HG03280 (cell line): ENCODE results near the gene FAAP100.
"Not testable (repeated sequence)": the region's sequence is repeated elsewhere in the genome, so short reads cannot be mapped to it uniquely, and the experiment has no call there.

Source experiments
- ATAC-seq: cut with Tn5 transposase; IDR thresholded peaks from one replicate; pipeline ENCODE4 v1.9.1; 2021; ENCODE audit warnings: mild to moderate bottlenecking, moderate library complexity; ENCODE audit not compliant: unreplicated experiment

The FAAP100 gene, protein sequence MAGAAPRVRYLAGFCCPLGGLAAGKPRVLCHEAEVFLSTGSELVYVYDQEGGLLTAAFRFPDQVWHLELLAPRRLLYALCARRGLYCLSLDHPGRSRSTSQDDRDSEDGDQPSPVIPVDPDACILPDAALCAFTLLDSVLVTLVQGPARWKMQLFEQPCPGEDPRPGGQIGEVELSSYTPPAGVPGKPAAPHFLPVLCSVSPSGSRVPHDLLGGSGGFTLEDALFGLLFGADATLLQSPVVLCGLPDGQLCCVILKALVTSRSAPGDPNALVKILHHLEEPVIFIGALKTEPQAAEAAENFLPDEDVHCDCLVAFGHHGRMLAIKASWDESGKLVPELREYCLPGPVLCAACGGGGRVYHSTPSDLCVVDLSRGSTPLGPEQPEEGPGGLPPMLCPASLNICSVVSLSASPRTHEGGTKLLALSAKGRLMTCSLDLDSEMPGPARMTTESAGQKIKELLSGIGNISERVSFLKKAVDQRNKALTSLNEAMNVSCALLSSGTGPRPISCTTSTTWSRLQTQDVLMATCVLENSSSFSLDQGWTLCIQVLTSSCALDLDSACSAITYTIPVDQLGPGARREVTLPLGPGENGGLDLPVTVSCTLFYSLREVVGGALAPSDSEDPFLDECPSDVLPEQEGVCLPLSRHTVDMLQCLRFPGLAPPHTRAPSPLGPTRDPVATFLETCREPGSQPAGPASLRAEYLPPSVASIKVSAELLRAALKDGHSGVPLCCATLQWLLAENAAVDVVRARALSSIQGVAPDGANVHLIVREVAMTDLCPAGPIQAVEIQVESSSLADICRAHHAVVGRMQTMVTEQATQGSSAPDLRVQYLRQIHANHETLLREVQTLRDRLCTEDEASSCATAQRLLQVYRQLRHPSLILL

GRCh38 chr17:81552244-81553017, at the start of gene FAAP100:
Gene FAAP100 (minus strand): TSS chr17:81552353. CDS start chr17:81552330, 23 bp downstream.
- peak; percentile 49 for ATAC-seq

DNA sequence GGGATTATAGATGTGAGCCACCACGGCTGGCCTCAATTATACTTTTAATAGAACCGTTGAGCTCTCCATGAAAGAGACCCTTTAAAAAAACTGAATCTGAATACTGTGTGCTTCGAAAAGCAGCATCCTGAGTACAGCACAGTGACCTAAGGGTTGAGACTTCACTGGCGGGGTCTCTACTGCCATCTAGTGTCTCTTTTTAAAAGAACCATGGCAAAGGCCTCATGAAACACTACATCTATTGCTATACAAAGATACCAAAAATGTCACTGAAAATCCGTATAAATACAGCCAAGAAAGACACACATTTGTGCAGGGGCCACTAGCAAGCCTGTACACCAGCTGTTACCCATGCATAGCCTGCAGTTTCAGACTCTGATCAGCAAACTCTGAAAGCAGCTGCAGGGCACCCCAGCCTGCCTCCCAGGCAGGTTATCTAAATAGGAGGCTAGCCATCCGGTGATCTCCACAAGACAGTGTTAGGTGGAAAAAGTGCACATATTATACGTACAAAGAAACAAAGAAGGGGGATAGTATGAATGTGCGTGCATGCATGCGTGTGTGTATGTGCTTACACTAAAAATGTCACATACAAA, 49.5 kb upstream of the FAAP100 start:
- peak; percentile 63 for ATAC-seq

GRCh38 chr17:81599719-81600486, 47.8 kb upstream of the FAAP100 start:
- ATAC-seq, result no peak

DNA sequence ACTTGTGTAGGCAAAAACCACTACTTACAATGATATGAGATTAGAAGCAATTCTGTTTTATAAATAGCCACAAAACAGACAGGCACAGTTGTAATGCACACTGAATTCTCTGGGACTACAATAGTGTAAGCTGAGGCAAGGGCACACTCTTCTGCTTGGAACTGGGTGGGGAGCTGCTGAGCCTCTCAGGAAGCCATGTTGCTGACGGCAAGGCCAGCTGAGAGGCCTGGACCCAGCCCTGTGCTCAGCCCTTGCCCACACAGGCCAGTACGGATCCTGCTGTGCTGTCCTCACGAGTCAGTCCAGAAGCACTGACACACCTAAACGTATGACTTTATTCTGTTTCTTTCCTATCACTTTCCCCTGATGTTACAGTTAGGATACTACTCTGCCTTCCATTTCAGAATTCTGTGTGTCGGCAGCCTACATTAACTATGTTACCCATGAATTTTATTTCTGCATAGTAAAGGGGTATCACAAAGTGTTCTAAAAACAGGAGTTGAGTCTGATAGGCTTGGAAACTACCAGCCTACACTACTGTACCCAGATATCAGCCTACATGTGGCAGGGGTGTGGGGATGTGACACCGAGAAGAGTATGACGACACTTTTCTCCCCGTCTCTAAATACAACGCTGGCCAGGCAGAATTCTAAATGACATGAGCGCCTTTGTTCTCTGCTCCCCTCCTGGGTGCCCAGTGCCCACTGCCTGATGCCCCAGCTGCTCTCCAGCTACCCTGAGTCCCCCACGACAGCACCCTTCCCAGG, 41.1 kb upstream of the FAAP100 start:
- ATAC-seq, result no peak

DNA sequence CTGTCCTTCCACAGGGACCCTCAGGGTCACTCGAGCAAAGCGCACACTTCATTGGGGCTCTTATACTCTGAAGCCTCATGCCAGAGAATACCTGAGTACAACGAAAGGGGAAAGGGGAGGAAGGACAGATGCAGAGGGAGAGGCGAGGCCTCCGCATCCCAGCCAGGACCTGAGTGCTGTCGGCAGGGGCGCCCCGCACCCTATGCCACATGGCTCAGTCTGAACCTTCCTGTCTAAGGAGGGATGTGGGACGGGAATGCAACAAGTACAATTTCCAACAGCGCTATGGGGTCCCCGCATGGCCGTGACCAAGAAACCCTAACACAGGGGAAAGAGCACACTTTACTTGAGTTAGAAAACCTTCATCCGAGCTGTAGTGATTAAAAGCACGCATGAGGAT, 39.8 kb upstream of the FAAP100 start:
- no peak for ATAC-seq

GRCh38 chr17:81590121-81590520, 38.0 kb upstream of the FAAP100 start:
- ATAC-seq, result no peak

GRCh38 chr17:81589612-81590011, 37.5 kb upstream of the FAAP100 start:
- ATAC-seq, result no peak

DNA sequence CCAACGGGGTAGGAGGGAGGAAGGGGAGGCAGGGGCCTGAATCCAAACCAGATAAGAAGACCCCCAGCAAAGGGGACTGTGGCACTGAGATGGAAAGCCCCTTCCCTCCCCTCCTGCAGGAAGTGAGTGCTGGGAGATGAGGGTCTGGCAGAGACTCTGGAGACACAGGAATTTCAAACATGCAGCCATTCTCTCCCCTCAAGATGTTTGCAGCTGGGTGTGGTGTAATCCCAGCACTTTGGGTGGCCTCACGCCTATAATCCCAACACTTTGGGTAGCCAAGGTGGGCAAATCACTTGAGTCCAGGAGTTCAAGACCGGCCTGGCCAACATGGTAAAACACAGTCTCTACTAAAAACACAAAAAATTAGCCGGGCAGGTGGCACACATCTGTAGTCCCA, 33.9 kb upstream of the FAAP100 start:
- no peak for ATAC-seq

GRCh38 chr17:81584771-81585170, 32.6 kb upstream of the FAAP100 start:
- not testable (repeated sequence) for ATAC-seq

- no peak for ATAC-seq
Observed at GRCh38 chr17:81583589-81584342, 31.6 kb upstream of the FAAP100 start.

DNA sequence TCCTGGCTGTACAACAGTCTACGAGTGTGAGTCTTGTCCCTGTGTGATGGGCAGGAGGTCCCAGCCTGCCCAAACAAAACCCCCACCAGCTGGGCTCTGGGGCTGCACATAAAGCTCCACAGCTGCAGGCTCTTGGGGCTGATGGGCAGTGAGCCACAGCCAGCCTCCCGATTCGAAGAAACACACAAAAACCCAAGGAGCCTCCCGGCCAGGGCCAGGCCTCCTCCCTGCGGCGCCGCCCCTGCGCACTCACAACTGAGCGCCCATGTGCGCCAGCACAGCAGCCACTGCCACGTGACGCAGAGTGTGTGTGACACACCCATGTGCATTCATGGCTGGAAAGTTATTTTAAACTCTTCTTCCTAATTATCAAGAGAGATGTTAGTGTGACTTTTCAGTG, 30.6 kb upstream of the FAAP100 start:
- no peak for ATAC-seq

DNA sequence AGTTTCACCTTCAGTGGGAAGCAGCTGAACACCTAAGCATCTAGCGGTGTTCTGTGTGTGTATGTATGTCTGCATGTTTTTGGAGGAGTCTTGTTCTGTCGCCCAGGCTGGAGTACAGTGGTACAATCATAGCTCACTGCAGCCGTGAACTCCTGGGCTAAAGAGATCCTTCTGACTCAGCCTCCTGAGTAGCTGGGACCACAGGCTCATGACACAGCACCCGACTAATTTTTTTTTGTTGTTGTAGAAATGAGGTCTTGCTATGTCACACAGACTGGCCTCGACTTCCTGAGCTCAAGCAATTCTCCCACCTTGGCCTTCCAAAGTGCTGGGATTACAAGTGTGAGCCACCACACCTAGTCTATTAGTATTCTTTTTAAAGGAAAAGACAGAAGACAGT, 30.2 kb upstream of the FAAP100 start:
- ATAC-seq, result no peak

DNA sequence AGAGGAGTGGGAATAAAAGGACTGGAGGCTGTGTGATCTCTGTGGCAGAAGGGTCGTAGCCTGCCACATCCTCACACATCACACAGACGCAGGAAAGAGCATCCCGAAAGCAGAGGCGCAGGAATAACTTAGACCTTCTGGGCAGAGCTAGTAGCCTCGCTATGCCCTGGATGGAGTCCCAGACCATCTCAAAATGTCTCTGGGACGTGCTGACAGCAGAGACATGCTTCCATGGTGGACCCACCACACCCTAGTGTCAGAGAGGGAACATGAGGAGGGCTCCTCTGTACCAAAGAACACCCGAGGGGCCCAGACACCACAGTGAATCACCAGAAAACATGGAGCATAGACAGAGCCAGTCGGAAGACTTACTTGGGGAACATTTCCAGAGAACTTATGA, 29.6 kb upstream of the FAAP100 start:
- ATAC-seq, result no peak

DNA sequence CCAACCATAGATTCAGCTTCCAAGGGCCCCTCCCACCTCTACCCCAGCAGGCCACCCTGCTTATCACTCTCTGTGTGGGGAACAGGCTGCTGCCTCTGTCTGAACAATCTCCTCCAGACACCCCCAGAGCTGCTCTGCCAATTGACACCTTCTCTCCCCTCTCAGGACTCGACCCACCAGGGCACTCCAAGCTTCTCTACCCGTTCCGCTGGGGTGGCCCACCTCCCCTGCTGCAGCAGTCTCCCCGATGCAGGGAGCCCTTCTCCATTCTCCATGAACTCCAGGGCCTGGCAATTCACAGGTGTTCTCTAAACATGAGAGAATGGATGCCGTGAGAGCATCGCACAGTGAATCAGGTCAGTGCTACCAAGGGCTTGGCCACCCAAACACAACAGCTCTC, 28.3 kb upstream of the FAAP100 start:
- ATAC-seq, result no peak

DNA sequence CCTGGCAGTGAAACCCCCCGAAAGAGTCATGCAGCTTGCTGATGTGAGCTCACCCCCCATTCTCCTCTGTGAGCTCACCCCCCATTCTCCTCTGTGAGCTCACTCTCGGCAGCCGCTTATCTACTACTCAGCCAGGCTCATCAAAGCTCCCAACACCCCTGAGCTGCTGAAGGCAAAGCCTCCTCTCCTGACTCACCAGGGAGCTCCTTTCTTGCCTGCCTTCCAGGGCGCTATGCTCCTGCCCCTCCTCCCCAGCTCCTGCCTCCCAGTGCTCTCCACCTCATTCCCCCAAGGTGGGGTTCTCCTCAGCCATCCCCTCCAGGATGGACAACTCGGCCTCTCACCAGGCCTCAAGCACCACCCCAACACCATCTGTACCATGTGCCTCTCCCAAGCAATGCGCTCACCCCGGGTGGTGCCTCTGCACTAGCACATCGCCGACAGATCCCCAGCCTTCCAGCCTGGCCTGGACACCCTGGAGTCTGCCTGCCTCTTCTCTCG, 27.7 kb upstream of the FAAP100 start:
- no peak for ATAC-seq

DNA sequence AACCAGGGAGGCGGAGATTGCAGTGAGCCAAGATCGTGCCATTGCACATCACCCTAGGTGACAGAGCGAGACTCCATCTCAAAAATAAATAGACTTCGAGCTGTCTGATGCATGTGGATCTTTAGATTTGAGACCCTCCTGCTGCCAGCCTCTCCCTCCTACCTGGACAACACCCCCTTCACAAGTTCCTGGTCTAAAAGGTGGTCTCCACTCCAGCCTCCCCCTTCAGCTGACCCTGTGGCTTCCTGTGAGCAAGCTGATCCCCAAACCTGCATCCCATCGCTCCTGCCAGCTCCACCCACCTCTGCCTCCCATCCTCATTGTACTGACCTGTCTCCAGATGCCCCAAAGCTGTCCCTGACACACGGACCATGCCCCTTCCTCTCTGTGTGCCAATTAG, 27.1 kb upstream of the FAAP100 start:
- ATAC-seq, result no peak

- no peak for ATAC-seq
Observed at GRCh38 chr17:81578561-81579225, 26.5 kb upstream of the FAAP100 start.

DNA sequence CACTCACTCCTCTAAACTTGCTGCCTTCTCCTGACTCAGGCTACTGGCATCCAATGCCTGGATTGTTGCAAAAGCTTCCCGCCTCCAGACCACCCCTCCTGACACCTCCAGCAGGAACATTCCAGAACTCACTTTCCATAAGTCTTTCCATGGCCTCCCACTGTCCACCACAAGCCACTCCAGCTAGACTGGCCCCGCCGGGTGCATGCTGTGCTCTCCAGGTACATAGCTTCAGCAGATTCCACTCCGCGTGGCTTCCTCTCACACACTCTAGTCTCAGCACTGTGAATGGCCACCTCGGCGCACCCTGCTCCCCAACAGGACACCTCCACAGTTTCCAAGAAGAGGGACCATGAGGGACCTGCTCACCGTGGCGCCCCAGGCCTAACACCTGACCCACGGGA, 25.9 kb upstream of the FAAP100 start:
- no peak for ATAC-seq
